ENCODE measurements around the gene SLC5A11. TPM values are rescaled to one million over a fixed set of nuclear protein-coding genes. Genes with fewer than 3 reads are reported as not detected.

Gene SLC5A11
- total RNA-seq, 1 donor from 2014 or later: not detected

GRCh38 chr16:24871891-24872290 lies 26.1 kb downstream of the SLC5A11 start:
- no peak for TF ChIP-seq CTCF (IDR thresholded peaks at IDR 0.05; ENCODE audit: unreplicated experiment)
- Mint-ChIP-seq H3K9me3 (ENCODE audit: unreplicated experiment) (no peaks in the 10 kb centered on the region), H3K4me3 (ENCODE audit: unreplicated experiment) (no peak overlapping the region), H3K27me3 (ENCODE audit: unreplicated experiment) (no peaks in the 10 kb centered on the region), H3K4me1 (ENCODE audit: unreplicated experiment) (no peaks in the 10 kb centered on the region), H3K27ac (ENCODE audit: unreplicated experiment) (no peak overlapping the region), H3K36me3 (ENCODE audit: low read depth, unreplicated experiment) (no peaks in the 10 kb centered on the region)
- no peak for DNase-seq (ENCODE audit: low spot score)

GRCh38 chr16:24873028-24873427 lies 27.3 kb downstream of the SLC5A11 start:
- Mint-ChIP-seq H3K27me3 (ENCODE audit: unreplicated experiment) (no peaks in the 10 kb centered on the region), H3K27ac (ENCODE audit: unreplicated experiment) (no peak overlapping the region), H3K9me3 (ENCODE audit: unreplicated experiment) (no peaks in the 10 kb centered on the region), H3K4me1 (ENCODE audit: unreplicated experiment) (no peaks in the 10 kb centered on the region), H3K4me3 (ENCODE audit: unreplicated experiment) (no peak overlapping the region), H3K36me3 (ENCODE audit: low read depth, unreplicated experiment) (no peaks in the 10 kb centered on the region)
- TF ChIP-seq CTCF (IDR thresholded peaks at IDR 0.05; ENCODE audit: unreplicated experiment): no peak
- DNase-seq (ENCODE audit: low spot score): no peak

- Mint-ChIP-seq H3K4me3 (ENCODE audit: unreplicated experiment) (no peak overlapping the region), H3K27ac (ENCODE audit: unreplicated experiment) (no peak overlapping the region), H3K27me3 (ENCODE audit: unreplicated experiment) (no peaks in the 10 kb centered on the region), H3K36me3 (ENCODE audit: low read depth, unreplicated experiment) (no peaks in the 10 kb centered on the region), H3K4me1 (ENCODE audit: unreplicated experiment) (no peaks in the 10 kb centered on the region), H3K9me3 (ENCODE audit: unreplicated experiment) (no peaks in the 10 kb centered on the region)
- no peak for TF ChIP-seq CTCF (IDR thresholded peaks at IDR 0.05; ENCODE audit: unreplicated experiment)
- DNase-seq (ENCODE audit: low spot score): no peak
Observed at GRCh38 chr16:24875466-24875865, 29.7 kb downstream of the SLC5A11 start.

- Mint-ChIP-seq H3K4me1 (ENCODE audit: unreplicated experiment) (no peaks in the 10 kb centered on the region), H3K36me3 (ENCODE audit: low read depth, unreplicated experiment) (no peaks in the 10 kb centered on the region), H3K27me3 (ENCODE audit: unreplicated experiment) (peaks cover 2% of the 10 kb centered on the region), H3K9me3 (ENCODE audit: unreplicated experiment) (no peaks in the 10 kb centered on the region), H3K4me3 (ENCODE audit: unreplicated experiment) (no peak overlapping the region), H3K27ac (ENCODE audit: unreplicated experiment) (no peak overlapping the region)
- TF ChIP-seq CTCF (IDR thresholded peaks at IDR 0.05; ENCODE audit: unreplicated experiment): no peak
- no peak for DNase-seq (ENCODE audit: low spot score)
Observed at GRCh38 chr16:24876231-24876630, 30.5 kb downstream of the SLC5A11 start.

GRCh38 chr16:24879684-24880083 lies 33.9 kb downstream of the SLC5A11 start:
- H3K9me3 Mint-ChIP-seq (ENCODE audit: unreplicated experiment): no peaks in the 10 kb centered on the region
- H3K36me3 Mint-ChIP-seq (ENCODE audit: low read depth, unreplicated experiment): no peaks in the 10 kb centered on the region
- peaks cover 6% of the 10 kb centered on the region for H3K27me3 Mint-ChIP-seq (ENCODE audit: unreplicated experiment)

More at GRCh38 chr16:24879684-24880083, 33.9 kb downstream of the SLC5A11 start:
- no peak for TF ChIP-seq CTCF (IDR thresholded peaks at IDR 0.05; ENCODE audit: unreplicated experiment)
- no peak for DNase-seq (ENCODE audit: low spot score)
- Mint-ChIP-seq H3K27ac (ENCODE audit: unreplicated experiment) (no peak overlapping the region), H3K4me1 (ENCODE audit: unreplicated experiment) (no peaks in the 10 kb centered on the region), H3K4me3 (ENCODE audit: unreplicated experiment) (no peak overlapping the region)

All from endothelial cell (in vitro differentiated cells).